PFSK-1 (cell line): ENCODE results near the gene RINL.

Source experiments
- POLR2AphosphoS5 ChIP-seq: IDR thresholded peaks from 2 replicates; pipeline ENCODE4 v1.6.1; 2012; ENCODE audit warnings: low read depth, mild to moderate bottlenecking, control low read depth, low read length, moderate library complexity
- REST ChIP-seq, 2 experiments: IDR thresholded peaks; 2 replicates each; pipeline versions ENCODE4 v1.6.1 to v1.8.0; 2011 to 2012; ENCODE audit warnings: low read depth in 2 of 2, low read length in 2 of 2, control low read depth in 1 of 2, inconsistent platforms in 1 of 2, mild to moderate bottlenecking in 1 of 2, moderate library complexity in 1 of 2; ENCODE audit not compliant: insufficient read depth in 1 of 2
- SIN3A ChIP-seq: IDR thresholded peaks from 2 replicates; pipeline ENCODE4 v1.6.1; 2012; ENCODE audit warnings: mild to moderate bottlenecking, low read length, moderate library complexity, borderline replicate concordance; ENCODE audit not compliant: insufficient read depth
- TAF1 ChIP-seq: IDR thresholded peaks from 2 replicates; pipeline ENCODE4 v1.6.1; 2012; ENCODE audit warnings: low read length, control low read depth, borderline replicate concordance; ENCODE audit not compliant: insufficient read depth

DNA sequence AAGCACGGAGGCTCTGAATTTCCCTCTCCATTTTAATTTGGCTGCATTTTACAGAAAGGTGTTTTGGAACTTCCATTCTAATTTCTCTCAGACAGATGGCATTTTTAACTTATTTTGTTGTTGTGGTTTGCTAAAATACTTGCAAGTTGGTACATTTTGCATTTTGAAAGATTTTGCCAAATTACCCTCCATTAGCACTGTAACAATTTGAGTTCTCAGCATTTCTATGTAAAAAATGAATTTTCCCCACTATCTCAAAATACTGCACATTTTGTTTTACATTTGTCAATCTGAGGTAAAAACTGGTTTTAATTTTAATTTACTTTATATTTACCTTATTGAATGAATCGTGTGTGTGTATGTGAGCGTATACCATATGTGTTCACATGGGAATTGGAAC lies 21.3 kb downstream of the RINL start:
- TF ChIP-seq POLR2AphosphoS5 (no peak), REST (IDR thresholded peaks at IDR 0.05; ENCODE audit: insufficient read depth in 1 of 2, low read depth in 2 of 2, low read length in 2 of 2) (no peak), TAF1 (no peak), SIN3A (no peak)
